MM.1S (cell line): Measurements from ENCODE around the gene S100A9.

ENCODE experiments used
- EZH2 ChIP-seq: fragments of 300-600 bp; sonication (generic); optimal IDR thresholded peaks from 2 replicates; pipeline ENCODE3; 2017; ENCODE audit warnings: low read depth, mild to moderate bottlenecking, antibody characterized with exemption, low read length, mixed read lengths
- EZH2phosphoT487 ChIP-seq: fragments of 300-600 bp; sonication (generic); IDR thresholded peaks from 2 replicates; pipeline ENCODE4 v1.6.1; 2018; ENCODE audit warnings: antibody characterized with exemption, low read length
- TF ChIP-seq, protein P1 (sequence below): fragments of 300-600 bp; sonication (generic); IDR thresholded peaks from 2 replicates; pipeline ENCODE4 v1.5.1; 2016; ENCODE audit warnings: antibody characterized with exemption, low read length, mixed read lengths

DNA sequence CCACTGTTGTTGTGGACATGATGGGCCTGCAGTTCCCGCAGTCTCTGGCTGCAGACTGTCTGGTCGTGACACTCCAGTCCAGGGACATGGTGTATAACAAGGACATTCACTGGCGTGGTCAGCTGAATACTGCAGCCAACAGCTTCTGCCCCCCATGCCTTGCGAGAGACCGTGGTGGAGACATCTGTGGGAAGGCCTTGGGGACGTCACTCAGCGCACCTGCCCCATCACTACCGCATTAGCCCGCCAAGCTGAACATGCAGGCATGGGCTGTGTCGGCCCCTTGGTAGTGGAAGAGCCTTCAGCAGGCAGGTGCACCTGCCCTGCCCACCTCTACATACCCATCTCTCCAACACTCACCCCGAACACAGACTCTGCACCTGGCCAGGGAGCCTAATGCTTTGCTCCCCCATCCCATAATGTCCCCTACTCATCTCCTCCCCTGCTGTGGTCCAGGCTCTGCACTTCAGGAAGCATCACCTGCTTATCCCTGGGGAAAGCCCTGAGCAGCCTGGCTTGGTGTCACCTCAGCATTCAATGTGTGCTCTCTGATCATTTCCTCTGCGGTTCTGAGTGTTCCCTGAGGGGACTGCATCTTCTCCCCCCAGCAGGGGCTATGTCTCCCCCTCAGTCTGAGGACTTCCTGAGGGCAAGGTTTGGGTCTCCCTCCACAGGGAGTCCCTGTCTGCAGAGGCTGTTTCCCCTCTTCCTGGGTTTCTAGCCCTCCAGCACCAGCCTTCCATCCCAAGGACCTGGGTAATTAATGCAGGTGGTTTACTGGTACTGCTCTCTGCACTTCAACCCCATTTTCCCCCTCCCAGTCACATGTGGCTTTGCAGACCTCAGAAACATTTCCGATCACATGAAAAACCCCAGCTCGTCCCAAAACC, 12.2 kb upstream of the S100A9 start:
- TF ChIP-seq, protein P1, sequence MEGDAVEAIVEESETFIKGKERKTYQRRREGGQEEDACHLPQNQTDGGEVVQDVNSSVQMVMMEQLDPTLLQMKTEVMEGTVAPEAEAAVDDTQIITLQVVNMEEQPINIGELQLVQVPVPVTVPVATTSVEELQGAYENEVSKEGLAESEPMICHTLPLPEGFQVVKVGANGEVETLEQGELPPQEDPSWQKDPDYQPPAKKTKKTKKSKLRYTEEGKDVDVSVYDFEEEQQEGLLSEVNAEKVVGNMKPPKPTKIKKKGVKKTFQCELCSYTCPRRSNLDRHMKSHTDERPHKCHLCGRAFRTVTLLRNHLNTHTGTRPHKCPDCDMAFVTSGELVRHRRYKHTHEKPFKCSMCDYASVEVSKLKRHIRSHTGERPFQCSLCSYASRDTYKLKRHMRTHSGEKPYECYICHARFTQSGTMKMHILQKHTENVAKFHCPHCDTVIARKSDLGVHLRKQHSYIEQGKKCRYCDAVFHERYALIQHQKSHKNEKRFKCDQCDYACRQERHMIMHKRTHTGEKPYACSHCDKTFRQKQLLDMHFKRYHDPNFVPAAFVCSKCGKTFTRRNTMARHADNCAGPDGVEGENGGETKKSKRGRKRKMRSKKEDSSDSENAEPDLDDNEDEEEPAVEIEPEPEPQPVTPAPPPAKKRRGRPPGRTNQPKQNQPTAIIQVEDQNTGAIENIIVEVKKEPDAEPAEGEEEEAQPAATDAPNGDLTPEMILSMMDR: no peak
- no peak for TF ChIP-seq EZH2
- no peak for TF ChIP-seq EZH2phosphoT487
